T-helper 17 cell (primary cell): ENCODE data around the gene NCOA7. TPM values are rescaled to one million over a fixed set of nuclear protein-coding genes. Genes with fewer than 3 reads are reported as not detected.
A peak's percentile ranks its signal among the peaks of the same experiment; 100 is the strongest.

Experiments
- ATAC-seq: fragments of 150-1000 bp; cut with Tn5 transposase; 2 replicates; pipeline ENCODE4 v1.10.0; 2021; ENCODE audit warnings: mild to moderate bottlenecking, moderate library complexity
- DNase-seq, 3 donors: peaks; one replicate each; pipeline versions ENCODE4 v3.0.0 to v3.0.0-alpha.2; 2020 to 2021
- H3K9me3 ChIP-seq: one replicate; pipeline ENCODE4 v1.7.0; 2013; ENCODE audit warnings: low read length, mild to moderate bottlenecking; ENCODE audit not compliant: control insufficient read depth, poor library complexity, severe bottlenecking
- H3K27ac Mint-ChIP-seq: one replicate; pipeline ENCODE4 v1.8.0; 2022; ENCODE audit warnings: mild to moderate bottlenecking, moderate library complexity, mixed read lengths
- H3K27me3 Mint-ChIP-seq: one replicate; pipeline ENCODE4 v1.8.0; 2022; ENCODE audit warnings: mixed read lengths
- H3K36me3 Mint-ChIP-seq: one replicate; pipeline ENCODE4 v1.8.0; 2022; ENCODE audit warnings: low read depth, mixed read lengths
- H3K4me1 Mint-ChIP-seq: one replicate; pipeline ENCODE4 v1.8.0; 2022; ENCODE audit warnings: mild to moderate bottlenecking, mixed read lengths
- H3K4me3 Mint-ChIP-seq: one replicate; pipeline ENCODE4 v1.8.0; 2022; ENCODE audit warnings: mild to moderate bottlenecking, moderate library complexity, mixed read lengths
- total RNA-seq, 4 donors: library from RNA in 2 of 4; stranded (reverse) in 2 of 4; gene quantifications; one replicate each; pipeline ENCODE4 v1.2.3 and lab custom pipeline; 2022 to 2026

Gene NCOA7
- total RNA-seq, 2 donors from 2014 or later: 49.5 to 62.4 TPM

- peaks cover 3% of the 10 kb centered on the region for H3K36me3 Mint-ChIP-seq
- no peaks in the 10 kb centered on the region for H3K27me3 Mint-ChIP-seq
- DNase-seq: peak in 2 of 3 donors; percentile 13 to 18
- peak; percentile 56 for ATAC-seq
- no peaks in the 10 kb centered on the region for H3K9me3 ChIP-seq
- H3K4me3 Mint-ChIP-seq: peak overlapping the region; percentile 98
- H3K27ac Mint-ChIP-seq: peak overlapping the region; percentile 86
- peaks cover 40% of the 10 kb centered on the region for H3K4me1 Mint-ChIP-seq
These were observed 525 bp downstream of the NCOA7 start for GRCh38 chr6:125791151-125791819.

GRCh38 chr6:125791820-125792165 lies 1.0 kb downstream of the NCOA7 start:
- peaks cover 40% of the 10 kb centered on the region for H3K4me1 Mint-ChIP-seq
- H3K27me3 Mint-ChIP-seq: no peaks in the 10 kb centered on the region
- DNase-seq (no peak), ATAC-seq (no peak)
- H3K27ac Mint-ChIP-seq: peak overlapping the region; percentile 86
- H3K4me3 Mint-ChIP-seq: peak overlapping the region; percentile 98
- no peaks in the 10 kb centered on the region for H3K9me3 ChIP-seq
- H3K36me3 Mint-ChIP-seq: peaks cover 3% of the 10 kb centered on the region

GRCh38 chr6:125792172-125792571 lies 1.4 kb downstream of the NCOA7 start:
- no peak for DNase-seq
- Mint-ChIP-seq H3K4me1 (peaks cover 40% of the 10 kb centered on the region), H3K36me3 (peaks cover 3% of the 10 kb centered on the region), H3K4me3 (peak overlapping the region; percentile 98), H3K27me3 (no peaks in the 10 kb centered on the region), H3K27ac (peak overlapping the region; percentile 86)
- no peak for ATAC-seq
- H3K9me3 ChIP-seq: no peaks in the 10 kb centered on the region

- H3K9me3 ChIP-seq: no peaks in the 10 kb centered on the region
- H3K36me3 Mint-ChIP-seq: peaks cover 3% of the 10 kb centered on the region
- peak overlapping the region; percentile 86 for H3K27ac Mint-ChIP-seq
- DNase-seq (no peak), ATAC-seq (no peak)
- no peaks in the 10 kb centered on the region for H3K27me3 Mint-ChIP-seq
- H3K4me3 Mint-ChIP-seq: peak overlapping the region; percentile 98
- H3K4me1 Mint-ChIP-seq: peaks cover 43% of the 10 kb centered on the region
These were observed 1.9 kb downstream of the NCOA7 start for GRCh38 chr6:125792680-125793079.

GRCh38 chr6:125793280-125793679 lies 2.5 kb downstream of the NCOA7 start:
- Mint-ChIP-seq H3K27me3 (no peaks in the 10 kb centered on the region), H3K36me3 (peaks cover 3% of the 10 kb centered on the region), H3K4me1 (peaks cover 45% of the 10 kb centered on the region), H3K27ac (peak overlapping the region; percentile 86), H3K4me3 (peak overlapping the region; percentile 67)
- no peaks in the 10 kb centered on the region for H3K9me3 ChIP-seq
- ATAC-seq: no peak
- DNase-seq: no peak

GRCh38 chr6:125793863-125794262 lies 3.1 kb downstream of the NCOA7 start:
- no peak for ATAC-seq
- peaks cover 3% of the 10 kb centered on the region for H3K36me3 Mint-ChIP-seq
- peak overlapping the region; percentile 67 for H3K4me3 Mint-ChIP-seq
- H3K27me3 Mint-ChIP-seq: no peaks in the 10 kb centered on the region
- no peaks in the 10 kb centered on the region for H3K9me3 ChIP-seq
- peaks cover 47% of the 10 kb centered on the region for H3K4me1 Mint-ChIP-seq
- DNase-seq: no peak
- peak overlapping the region; percentile 86 for H3K27ac Mint-ChIP-seq

GRCh38 chr6:125794342-125795137 lies 3.8 kb downstream of the NCOA7 start:
- peak overlapping the region; percentile 86 for H3K27ac Mint-ChIP-seq
- DNase-seq (no peak), ATAC-seq (no peak)
- H3K4me1 Mint-ChIP-seq: peaks cover 46% of the 10 kb centered on the region
- no peaks in the 10 kb centered on the region for H3K27me3 Mint-ChIP-seq
- peak overlapping the region; percentile 67 for H3K4me3 Mint-ChIP-seq
- H3K9me3 ChIP-seq: no peaks in the 10 kb centered on the region
- H3K36me3 Mint-ChIP-seq: peaks cover 5% of the 10 kb centered on the region

- no peak overlapping the region for H3K4me3 Mint-ChIP-seq
- peaks cover 42% of the 10 kb centered on the region for H3K4me1 Mint-ChIP-seq
- H3K9me3 ChIP-seq: no peaks in the 10 kb centered on the region
- H3K36me3 Mint-ChIP-seq: peaks cover 5% of the 10 kb centered on the region
- H3K27ac Mint-ChIP-seq: peak overlapping the region; percentile 77
- ATAC-seq (no peak), DNase-seq (no peak)
- H3K27me3 Mint-ChIP-seq: no peaks in the 10 kb centered on the region
These were observed 4.5 kb downstream of the NCOA7 start for GRCh38 chr6:125795301-125795700.

- no peaks in the 10 kb centered on the region for H3K27me3 Mint-ChIP-seq
- peaks cover 43% of the 10 kb centered on the region for H3K4me1 Mint-ChIP-seq
- H3K27ac Mint-ChIP-seq: no peak overlapping the region
- no peak overlapping the region for H3K4me3 Mint-ChIP-seq
- ATAC-seq (no peak), DNase-seq (no peak)
- H3K9me3 ChIP-seq: no peaks in the 10 kb centered on the region
- H3K36me3 Mint-ChIP-seq: peaks cover 5% of the 10 kb centered on the region
These were observed 6.5 kb downstream of the NCOA7 start for GRCh38 chr6:125797120-125797885.

- no peaks in the 10 kb centered on the region for H3K27me3 Mint-ChIP-seq
- ATAC-seq (no peak), DNase-seq (no peak)
- no peak overlapping the region for H3K27ac Mint-ChIP-seq
- H3K4me3 Mint-ChIP-seq: no peak overlapping the region
- no peaks in the 10 kb centered on the region for H3K9me3 ChIP-seq
- H3K4me1 Mint-ChIP-seq: peaks cover 41% of the 10 kb centered on the region
- peaks cover 5% of the 10 kb centered on the region for H3K36me3 Mint-ChIP-seq
These were observed 7.2 kb downstream of the NCOA7 start for GRCh38 chr6:125797886-125798444.

- Mint-ChIP-seq H3K4me3 (no peak overlapping the region), H3K4me1 (peaks cover 39% of the 10 kb centered on the region), H3K36me3 (peaks cover 5% of the 10 kb centered on the region), H3K27me3 (no peaks in the 10 kb centered on the region), H3K27ac (peak overlapping the region; percentile 39)
- no peak for DNase-seq
- no peak for ATAC-seq
- H3K9me3 ChIP-seq: no peaks in the 10 kb centered on the region
These were observed 8.2 kb downstream of the NCOA7 start for GRCh38 chr6:125798734-125799508.

GRCh38 chr6:125802383-125802782 lies 11.6 kb downstream of the NCOA7 start:
- ATAC-seq: no peak
- no peak for DNase-seq
- Mint-ChIP-seq H3K4me1 (peaks cover 47% of the 10 kb centered on the region), H3K27ac (peak overlapping the region; percentile 79), H3K4me3 (no peak overlapping the region), H3K27me3 (no peaks in the 10 kb centered on the region), H3K36me3 (peaks cover 3% of the 10 kb centered on the region)
- no peaks in the 10 kb centered on the region for H3K9me3 ChIP-seq
